Muscle of arm (tissue), 12 donors: ENCODE data around the gene CNPY1. TPM values are rescaled to one million over a fixed set of nuclear protein-coding genes. Genes with fewer than 3 reads are reported as not detected.

Experiments used
- DNase-seq: peaks from one replicate; pipeline ENCODE4 v3.0.0-alpha.2; 2013
- polyA plus RNA-seq, 12 donors: library from polyadenylated mRNA; unstranded; fragments of 120-200 nt; gene quantifications; one replicate each; pipeline ENCODE4 v1.2.1, GENCODE V29; 2013; ENCODE audit not compliant: insufficient read length in 12 of 12

CNPY1 gene
- polyA plus RNA-seq, 12 donors: 0.17 to 0.53 (median 0.28) TPM; not detected in 7

DNA sequence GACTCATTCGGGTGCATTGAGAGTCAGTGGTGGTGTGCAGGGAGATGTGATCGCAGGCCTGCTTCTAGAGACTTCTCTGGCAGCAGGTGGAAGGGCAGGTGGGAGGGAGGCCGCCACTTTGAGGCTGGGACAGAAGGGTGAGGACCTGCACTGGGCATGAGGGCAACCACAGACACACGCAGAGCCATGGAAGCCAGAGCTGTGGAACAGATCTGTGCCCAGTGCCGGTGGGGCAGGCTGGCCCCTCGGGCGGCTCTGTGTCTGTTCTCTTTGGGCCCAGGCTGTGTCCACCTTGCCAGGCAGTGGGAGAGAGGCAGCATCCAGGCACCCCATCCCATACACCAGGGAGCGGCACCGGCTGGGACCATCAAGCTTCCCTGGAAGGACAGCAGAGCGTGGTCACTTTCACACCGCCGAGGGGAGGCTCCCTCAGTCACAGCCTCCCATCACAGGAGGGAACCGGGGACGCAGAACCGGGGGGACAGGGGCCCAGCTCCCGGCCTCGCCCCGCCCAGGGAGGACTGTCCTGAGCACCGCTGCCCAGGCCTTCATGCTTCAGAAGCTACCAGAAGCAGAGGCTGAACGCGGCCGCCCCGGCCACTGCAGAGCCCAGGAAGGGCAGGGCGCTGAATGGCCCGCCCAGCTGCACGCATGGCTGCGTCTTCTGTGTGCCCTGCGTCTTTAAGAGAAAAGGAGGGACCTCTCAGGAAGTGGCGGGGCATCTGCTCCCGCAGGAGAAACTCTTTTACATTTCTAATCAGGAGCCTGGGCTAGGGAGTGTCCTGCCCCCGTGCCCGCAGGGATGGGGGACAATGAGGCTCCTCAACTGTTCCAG is 56.3 kb downstream of the CNPY1 start:
- DNase-seq: no peak

DNA sequence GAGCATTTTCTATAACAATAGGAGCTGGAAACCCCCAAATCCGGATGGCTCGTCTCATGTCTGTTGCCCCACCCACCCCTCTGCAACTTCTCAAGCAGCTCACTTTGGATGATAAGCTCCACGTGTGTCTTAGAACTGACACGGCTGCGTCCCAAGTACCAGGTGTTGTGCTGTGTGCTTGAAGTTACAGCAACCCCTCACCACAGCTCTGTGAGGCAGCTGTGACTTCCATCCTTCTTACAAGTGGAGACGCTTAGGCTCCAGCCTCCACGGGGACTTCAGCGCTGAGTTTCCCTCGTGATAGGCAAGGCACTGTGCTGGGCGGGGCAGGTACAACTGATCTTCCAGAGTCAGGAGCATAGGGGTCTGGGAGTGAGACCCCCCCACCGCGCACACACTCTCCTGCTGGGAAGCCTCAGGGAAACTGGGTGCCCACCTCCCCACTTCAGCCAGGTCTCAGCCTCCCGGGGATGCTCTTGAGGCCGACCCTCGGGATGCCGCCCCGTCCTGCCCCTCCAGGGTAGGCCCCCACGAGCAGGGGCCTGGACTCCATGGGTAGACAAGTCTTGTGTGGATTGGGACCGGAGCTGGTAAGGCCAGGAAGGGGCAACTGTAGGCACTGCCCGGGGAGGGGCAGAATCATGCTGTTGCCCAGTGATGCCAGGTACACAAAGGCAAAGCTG is 57.1 kb downstream of the CNPY1 start:
- DNase-seq: no peak

DNA sequence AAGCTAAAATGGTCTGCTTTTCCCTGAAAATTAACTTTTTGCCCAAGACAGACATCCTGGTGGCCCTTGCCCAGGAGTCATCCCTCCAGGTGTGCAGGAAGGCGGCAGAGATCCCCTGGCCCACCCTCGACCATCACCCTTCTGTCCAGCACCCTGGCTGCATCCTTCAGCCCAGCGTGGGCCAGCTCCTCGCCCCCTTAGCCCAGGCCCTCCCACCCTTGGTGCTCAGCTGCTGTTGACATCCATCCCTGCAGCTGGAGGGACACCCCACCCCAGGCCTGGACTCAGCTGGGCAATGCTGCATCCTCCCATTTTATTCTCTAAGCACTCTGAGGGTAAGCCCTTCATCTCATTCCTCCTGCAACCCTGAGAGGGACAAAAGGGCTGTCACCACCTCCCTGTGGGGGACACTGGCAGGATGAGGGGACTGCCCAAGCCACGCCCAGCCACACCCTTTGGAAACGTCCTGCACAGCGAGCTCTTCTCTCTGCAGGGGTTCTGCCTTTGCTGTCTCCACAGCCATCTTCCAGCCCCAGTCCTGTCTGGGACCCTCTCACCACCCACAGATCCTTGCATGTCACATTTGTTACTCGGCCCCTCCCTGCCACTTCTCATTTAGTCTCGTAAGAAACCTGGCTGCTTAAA is 57.8 kb downstream of the CNPY1 start:
- no peak for DNase-seq

DNA sequence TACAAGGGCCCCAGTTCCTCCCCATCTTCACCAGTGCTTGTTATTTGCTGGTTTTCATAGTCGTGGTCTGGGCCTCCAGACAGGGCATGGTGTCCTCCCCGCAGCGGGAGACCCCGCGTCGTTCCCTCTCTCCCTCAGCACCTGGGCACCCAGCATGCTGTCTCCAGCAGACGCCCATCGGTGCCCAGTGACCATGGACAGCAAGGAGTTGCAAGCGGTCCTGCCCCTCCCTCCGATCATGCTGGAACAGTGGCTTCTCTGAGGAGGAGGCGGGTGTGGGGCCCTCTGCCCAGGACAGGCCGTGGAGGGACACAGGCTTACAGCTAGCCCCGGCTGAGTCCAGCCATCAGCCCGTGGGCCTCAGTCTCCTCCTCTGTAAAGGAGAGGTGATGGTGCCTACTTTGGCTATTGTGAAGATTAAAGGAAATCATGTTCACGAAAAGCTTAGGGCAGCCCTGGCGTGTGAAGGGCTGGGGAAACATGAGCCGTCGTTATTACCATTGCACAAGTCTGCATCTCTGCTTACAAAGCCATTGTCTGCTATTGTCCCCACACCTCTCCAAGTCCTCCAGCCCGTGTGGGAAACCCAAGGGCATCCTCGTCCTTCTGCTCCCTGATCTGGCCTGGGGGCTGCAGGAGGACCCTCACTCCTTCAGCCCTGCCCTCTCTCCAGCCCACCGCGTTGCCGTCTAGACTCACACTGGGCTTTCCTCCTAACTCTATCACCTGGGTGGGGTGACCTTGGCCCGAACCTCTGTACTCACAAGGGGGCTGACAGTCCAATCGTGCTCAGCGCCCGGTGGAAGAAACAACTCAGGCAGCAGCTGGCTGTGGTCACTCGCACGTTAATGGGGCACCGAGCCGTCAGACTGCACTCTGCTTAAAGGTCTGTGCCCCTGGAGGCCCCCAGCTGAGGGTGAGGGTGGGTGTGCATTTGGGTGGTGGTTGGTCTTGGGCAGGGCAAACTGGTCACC is 58.6 kb downstream of the CNPY1 start:
- no peak for DNase-seq

DNA sequence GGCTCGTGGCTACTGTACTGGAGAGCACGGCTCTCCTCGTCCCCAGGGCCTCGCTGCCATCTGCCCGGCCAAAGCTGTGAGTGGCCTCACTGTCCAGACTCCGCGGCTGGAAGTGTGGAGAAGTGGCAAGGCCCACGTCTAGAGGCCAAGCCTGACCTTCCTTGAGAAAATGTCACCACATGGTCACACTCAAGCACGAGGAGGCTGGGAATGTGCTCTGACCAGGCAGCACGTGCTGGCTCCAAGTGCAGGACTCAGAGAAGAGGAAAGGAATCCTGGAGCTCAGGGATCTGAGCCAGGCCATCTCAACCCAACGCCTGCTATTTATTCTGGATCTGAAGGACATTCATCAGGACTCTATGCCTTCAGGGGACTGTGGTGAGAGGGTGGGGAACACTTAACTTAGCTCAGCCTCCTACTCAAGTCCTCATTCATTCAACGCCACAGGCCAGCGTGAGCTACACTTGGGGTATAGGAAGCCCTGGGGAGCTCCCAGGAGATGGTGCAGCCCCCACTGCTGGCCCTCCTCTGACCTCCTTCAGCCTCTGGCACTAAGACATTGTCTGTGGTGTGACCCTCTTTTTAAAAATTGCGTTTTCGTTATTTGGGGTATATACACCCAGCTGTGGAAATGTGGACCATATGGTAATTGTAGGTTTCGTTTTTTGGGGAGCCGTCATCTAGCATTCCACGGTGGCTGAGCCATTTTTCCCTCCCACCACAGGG is 59.4 kb downstream of the CNPY1 start:
- no peak for DNase-seq

DNA sequence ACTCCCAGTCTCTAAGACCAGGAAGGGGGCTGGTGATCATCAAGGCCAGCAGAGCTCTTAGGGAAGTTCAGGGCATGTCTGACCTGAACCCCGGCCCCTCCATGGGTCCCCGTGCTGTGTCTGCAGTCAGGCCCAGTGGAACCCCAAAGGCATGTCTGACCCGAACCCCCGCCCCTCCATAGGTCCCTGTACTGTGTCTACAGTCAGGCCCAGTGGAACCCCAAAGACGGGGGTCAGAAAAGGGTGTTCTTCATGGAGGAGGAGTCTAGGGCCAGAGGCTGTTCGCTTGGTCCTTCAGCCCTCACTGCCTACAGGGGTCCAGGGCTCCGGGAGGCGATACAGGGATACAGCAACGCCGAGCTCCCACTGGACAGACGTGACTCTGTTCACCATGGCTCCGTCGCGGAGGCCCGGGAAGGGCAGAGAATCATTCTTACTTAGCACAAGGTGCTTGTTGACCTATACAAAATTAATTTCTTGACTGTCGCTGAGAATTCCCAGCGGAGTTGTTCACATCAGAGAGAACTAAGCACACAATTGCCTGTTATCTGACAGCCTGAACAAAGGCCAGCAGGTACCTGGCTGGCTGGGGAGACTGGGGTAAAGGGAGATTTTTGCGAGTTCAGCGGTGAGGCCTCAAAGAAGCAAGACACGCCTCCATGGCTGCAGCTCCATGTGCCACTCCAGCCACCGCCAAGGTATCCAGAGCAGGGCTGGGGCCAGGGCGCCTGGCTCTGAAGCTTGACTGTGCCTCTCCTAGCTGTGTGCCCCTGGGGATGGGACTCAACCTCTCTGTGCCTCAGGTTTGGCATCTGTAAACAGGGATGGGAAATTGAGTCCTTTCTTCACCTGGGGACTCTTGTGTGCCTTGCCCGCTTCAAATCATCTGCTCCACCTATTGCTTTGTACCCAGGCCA is 61.6 kb downstream of the CNPY1 start:
- DNase-seq: no peak

DNA sequence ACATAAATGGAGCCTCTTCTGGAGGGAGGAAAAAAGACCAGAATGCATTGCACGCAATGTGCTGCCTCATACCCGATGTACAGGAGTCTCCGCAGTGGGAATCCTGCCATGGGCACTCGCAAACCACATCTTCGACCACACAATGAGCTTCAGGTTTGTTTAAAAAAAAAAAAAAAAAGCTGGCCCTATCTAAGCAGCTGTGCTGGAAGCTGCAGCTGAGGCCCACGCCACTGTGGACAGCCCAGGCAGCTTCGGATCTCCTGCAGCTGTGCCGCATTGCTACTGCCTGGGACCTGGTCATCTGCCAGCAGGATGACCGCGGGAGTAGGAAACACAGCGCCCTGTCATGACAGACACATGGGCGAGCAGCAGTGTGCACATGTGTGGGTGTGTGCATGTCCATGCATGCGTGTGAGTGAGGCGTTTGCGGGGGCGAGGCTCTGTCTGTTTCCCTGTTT is 62.5 kb downstream of the CNPY1 start:
- DNase-seq: peak; percentile 49

DNA sequence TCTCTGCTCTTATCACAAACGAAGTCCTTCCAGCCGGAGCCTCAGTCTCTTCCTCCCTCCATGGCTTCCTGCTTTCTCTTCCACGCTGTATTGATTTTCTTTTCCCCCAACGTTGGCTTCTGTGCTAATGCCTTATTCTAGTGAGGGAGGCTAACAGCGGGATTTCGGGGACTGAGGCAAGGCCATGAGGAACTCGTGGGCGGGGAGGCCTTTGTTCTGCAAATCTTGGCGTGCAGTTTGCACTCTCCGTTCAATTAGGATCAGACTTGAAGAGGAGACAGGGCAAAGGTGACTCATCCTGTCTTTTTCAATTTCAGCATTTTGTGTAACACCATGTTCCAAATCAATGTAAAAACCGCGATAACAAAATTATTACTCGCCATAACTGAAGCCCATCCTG is 63.1 kb downstream of the CNPY1 start:
- DNase-seq: no peak

DNA sequence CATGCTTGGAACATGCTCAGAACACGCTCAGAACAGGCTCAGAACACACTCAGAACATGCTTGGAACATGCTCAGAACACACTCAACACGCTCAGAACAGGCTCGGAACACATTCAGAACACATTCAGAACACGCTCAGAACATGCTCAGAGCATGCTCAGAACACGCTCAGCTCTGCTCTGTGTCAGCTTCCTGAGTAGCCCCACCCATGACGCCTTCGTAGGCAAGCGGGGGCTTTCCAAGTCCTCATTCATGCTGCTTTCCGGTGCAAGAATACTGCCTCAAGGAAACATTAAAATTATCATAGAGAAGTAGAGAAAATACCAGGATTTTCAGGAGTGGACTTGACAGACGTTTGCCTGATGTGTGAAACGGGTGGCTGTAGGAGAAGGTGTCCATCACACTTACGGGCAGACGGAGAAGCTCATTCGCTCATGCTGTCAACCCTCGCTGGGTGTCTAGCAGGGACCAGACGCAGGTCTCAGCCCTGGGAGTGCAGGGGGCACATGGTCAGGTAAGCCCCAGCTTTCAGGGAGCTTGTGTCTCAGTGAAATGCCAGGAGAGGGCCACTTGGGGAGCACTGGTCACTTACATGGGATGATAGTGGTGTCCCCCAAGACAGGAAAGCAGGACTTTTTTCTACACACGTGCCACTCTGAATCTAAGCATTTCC is 63.7 kb downstream of the CNPY1 start:
- DNase-seq: no peak

DNA sequence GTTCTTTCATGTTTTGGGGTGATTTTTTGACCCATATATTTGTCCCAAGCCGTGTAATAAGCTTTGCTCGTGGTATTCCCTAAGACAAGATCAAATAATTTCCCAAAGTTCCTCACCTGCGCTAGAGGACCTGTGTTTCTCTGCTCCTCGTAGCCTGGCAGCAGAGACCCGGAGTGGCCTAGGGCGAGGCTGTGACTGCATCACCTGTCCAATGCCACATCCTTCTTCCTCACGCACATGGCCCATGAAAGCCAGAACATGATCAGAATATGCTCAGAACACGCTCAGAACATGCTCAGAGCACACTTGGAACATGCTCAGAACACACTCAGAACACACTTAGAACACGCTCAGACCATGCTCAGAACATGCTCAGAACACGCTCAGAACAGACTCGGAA is 64.6 kb downstream of the CNPY1 start:
- no peak for DNase-seq

DNA sequence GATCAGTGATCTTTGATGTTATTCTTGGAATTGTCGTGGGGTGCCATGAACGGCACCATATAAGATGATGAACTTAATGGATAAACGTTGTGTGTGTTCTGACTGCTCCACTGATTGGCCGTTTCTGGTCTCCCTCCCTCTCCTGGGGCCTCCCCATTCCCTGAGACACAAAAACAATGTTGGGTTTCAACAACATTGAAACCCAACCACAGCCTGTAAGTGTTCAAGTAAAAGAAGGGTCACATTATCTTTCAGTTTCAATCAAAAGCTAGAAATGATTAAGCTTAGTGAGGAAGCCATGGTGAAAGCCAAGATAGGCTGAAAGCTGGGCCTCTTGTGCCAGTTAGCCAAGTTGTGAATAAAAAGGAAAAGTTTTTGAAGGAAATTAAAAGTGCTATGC is 68.9 kb downstream of the CNPY1 start:
- no peak for DNase-seq

DNA sequence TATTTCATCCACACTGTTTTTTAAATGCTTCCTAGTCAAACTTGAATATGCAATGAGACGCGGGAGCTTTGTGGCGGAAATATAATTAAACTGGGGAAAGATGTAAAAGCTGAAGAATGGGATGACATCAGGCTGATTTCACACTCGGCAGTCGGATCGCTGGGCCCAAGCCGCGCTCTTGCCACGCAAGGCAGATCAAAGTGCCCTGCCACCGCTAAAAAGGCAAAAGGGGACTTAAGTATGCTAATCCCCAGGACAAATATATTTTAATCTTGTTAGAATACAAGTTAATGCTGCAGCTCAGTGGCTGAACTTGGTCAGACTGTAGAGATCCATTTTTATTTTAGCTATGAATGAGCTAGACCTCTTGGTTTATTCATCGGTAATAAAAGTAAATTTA is 74.6 kb downstream of the CNPY1 start:
- DNase-seq: no peak

DNA sequence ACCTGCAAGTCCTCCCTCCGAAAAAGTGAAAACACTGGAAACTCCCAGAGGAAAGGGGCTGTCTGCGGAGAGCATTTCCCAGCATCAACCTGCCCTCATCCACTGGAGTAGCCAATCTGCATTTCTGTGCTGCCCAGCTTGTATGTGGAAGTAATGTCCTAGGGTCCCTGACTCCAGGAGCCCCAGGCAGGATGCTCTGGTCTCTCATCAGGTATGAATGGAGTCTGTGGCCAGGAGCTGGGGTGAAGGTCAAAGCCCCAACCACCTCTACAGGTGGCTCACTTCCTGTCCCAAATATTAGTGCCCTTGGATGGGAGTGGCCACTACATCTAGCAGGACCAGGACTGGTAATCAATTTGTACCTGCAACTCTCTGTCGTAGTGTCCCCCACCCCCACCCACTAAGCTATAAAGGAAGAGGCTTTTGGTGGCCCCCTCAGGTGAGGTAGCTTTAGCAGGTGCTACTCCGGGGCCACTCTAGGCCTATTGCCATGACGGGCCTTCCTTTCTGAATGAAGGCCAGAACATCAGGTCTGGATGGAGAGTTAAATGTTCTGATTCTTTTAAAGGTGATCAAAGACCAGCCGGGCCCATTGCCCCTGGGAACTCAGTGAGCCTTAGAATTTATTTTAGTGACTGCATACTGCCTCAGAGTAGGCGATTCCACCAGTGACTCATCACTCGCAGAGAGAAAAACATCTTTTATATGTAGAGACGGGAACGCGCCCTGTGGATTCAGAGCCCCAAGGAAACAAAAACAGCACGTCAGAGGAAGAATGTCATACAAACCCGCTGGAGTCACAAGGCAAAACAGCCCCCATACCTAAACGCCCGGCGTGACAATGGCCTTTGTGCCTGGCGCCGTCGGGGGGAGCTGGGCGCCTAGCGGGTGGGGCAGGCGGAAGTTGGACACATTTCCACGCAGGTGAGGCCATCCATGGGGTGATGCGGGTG is 75.4 kb downstream of the CNPY1 start:
- no peak for DNase-seq

DNA sequence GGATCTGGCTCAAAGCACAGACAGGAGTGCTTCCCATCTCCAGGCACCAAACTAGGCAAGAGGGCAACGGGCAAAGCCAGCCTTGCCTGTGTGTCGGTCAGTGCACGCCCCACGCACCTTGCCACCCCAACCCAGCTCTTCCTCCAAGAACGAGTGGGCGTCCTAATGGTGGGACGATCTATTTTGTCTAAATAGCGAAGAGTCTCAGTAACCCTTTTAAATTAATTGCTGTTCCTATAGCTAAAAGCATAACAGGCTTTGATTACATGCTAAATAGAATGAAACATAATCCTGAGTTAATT is 76.2 kb downstream of the CNPY1 start:
- DNase-seq: no peak

DNA sequence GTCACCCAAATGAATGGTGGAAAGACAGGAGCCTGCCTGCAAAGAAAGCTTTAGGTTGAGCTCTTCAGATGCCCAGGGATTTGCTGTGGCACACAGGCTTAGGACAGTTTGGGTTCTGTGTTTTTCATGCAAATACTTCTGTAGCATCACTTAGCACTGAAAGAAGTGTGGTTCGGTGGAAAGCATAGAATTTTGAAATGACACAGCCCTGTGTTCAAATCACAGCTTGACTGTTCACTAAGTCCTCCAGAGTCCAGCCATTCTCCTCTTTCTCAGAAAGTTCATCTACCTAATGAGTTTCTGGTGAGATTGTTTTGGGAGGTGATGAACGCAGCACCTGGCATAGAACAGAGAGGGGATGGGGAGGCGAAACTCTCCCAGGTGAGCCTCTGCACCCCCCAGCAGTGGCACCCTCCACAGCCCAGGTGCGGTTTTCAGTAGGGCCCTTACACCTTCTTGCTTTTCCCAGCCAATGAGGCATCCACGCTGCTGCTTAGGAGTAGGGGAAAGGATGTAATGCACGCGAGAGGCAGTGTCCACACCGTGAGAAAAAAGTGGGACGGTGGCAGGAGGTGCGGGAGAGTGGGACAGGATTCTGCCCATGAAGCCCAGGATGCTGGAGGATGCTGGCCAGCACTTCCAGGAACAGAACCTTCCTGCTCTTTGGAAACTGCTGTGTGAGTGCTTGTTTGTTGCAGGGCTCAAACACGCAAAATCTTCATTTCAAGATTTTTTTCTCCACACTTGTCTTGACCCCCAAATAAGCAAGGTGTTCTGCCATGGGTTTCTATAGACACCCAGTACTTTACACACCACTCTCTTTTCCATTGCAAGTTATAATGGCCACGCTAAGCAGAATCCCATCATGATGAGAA is 76.8 kb downstream of the CNPY1 start:
- DNase-seq: no peak

DNA sequence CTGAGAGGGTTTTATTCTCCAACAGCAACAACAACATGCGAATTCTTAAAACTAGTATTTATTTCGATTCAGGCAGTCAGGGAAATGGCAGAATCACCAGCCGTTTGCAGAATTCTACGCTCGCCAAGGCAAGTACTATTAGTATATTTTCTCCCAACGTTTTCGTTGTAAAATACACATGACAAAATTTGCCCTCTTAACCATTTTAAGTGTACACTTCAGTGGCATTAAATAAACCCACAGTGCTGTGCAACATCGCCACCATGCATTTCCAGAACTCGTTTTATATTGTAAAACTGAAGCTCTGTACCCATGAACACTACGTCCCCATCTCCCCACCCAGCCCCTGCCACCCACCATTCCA is 77.6 kb downstream of the CNPY1 start:
- DNase-seq: no peak
